NAMALWA (cell line): ENCODE data around the gene KDM5C.

Experiments
- DNase-seq: peaks from one replicate; pipeline ENCODE4 v3.0.0-alpha.2; 2015; ENCODE audit warnings: low spot score

The KDM5C gene

GRCh38 chrX:53250556-53250955 is 25.5 kb upstream of the KDM5C start:
- DNase-seq: no peak

GRCh38 chrX:53249408-53250042 is 24.5 kb upstream of the KDM5C start:
- DNase-seq: no peak

DNA sequence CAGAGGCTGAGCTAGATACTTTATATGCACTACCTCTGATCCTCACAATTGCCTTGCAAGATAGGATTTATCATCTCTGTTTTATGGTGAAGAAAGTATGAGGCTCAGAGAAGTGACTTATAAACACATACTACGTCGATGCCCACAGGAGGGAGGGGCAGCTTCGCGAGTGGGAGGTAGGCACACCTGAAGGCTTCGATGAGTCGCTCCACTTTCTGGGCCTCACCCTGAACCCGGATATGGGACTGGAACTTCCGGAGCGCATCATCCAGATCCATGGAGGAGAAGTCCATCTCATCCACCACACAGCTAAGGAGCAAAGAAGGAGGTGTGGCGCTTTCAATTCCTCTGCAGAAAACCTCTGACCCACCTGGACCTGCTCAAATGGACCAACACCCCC is 22.9 kb upstream of the KDM5C start:
- no peak for DNase-seq

GRCh38 chrX:53246231-53246630 is 21.2 kb upstream of the KDM5C start:
- DNase-seq: no peak

GRCh38 chrX:53244610-53245009 is 19.6 kb upstream of the KDM5C start:
- DNase-seq: peak; percentile 17

- no peak for DNase-seq
Measured at GRCh38 chrX:53242310-53242709, 17.3 kb upstream of the KDM5C start.

- DNase-seq: no peak
Measured at GRCh38 chrX:53241558-53241957, 16.6 kb upstream of the KDM5C start.

DNA sequence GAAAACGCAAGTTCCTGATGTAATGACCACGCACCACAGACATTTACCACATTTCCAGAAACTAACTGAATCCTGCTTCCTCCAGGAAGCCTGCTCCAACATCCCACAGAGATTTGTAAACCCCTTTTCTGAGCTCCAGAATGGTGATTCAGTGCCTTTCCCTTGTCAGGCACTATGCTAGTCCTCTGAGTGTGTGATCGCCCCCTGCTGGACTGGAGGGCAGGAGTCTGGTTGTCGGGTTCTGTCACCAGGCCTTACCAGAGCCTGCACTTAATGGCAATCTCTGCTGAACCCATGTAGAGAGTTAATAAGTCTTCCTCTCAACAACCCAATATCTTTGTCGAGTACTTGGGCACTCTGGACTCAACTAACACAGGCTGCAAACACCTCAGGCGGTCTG is 14.5 kb upstream of the KDM5C start:
- peak; percentile 73 for DNase-seq

GRCh38 chrX:53237056-53237455 is 12.0 kb upstream of the KDM5C start:
- DNase-seq: no peak

DNA sequence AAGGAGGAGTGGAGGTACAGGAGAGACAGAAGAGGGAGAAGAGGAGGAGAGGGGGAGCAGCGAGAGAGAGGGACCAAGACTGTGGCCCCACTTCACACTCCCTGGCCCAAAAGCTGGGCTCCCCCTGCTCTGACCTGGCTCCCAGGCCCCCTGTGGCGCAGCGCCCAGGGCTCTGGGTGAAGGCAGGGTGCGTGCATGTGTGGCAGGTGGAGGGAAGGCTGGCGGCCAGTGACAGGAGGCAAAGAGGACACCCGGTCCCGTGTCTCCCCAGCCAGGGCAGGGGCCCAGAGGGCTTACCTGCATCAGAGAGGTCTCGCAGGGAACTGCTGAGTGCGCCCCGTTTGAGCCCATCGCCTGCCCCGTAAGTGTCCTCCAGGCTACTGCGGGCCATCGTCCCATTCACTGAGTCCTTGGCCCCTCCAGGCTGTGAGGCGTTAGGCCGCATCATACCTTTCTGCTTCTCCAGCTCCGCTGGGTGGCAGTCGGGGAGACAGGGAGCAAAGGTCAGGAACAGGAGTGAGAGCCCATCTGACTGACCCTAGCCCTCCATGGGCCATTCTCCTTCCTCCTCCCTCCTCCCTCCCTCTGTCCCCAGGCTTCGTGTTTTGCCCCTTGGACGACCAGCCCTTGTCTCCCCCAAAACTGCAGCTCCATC is 11.1 kb upstream of the KDM5C start:
- no peak for DNase-seq

DNA sequence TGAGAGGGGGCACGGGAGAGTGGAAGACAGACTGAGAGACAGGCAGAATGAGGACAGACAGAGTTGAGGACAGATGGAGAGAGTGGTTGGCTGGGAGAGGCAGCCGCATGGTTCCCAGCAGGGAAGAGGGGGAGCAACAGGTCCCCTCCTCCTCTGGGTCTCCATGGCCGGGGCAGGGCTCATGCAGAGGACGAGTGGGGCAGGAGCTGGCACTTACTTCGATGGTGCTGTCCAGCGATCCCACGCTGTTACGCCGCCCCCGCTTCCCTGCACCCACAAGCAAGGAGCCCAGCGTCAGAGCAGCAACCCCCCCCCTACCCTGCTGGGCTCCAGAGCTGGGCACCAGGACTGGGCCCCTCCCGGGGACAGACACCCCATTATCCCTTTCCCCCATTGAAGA is 10.6 kb upstream of the KDM5C start:
- no peak for DNase-seq

- DNase-seq: no peak
Measured at GRCh38 chrX:53234484-53234883, 9.5 kb upstream of the KDM5C start.

DNA sequence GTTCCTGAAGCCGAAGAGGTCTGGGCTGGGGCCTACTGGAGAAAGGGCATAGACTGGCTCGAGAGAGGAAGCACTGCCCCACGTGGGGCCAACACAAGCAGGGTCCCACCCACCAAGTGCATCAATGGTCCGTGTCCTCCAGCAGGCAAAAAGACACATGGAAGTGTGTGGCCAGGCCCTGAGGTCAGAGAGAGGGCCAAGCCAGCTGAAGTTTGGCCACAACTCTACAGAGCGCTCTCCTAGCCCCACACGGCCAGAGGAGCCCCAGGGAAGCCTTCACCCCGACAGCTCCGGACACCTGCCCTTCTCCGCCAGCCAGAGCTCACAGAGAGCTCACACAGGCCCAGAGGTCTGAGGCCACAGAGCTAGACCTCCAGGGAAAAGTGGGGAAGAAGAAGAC is 8.5 kb upstream of the KDM5C start:
- no peak for DNase-seq

GRCh38 chrX:53230116-53230515 is 5.1 kb upstream of the KDM5C start:
- DNase-seq: no peak

DNA sequence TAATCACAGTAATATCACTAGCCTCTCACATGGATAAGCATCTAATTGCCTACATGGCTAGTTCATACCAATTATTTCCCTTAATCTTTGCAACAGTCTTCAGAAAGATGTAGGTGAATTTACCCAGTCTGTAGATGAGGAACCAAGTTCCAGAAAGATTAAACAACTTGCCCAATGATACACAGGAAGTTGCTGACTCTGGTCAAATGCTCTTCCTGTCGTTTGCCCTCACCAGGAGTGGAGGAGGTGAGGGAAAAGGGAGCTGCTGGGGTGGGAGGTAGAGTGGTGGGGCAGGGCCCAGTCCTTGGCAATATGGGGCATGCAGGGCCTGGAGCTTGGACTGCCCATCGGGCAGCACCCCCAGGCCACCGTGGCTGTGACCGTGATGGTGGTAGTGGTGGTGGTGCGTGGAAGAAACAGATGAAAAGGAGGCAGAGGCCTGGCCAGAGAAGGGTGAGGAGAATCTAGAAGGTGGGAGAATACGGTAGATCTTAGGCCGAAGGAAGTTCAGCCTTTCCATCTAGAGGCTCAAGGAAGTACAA is 2.3 kb upstream of the KDM5C start:
- DNase-seq: no peak

DNA sequence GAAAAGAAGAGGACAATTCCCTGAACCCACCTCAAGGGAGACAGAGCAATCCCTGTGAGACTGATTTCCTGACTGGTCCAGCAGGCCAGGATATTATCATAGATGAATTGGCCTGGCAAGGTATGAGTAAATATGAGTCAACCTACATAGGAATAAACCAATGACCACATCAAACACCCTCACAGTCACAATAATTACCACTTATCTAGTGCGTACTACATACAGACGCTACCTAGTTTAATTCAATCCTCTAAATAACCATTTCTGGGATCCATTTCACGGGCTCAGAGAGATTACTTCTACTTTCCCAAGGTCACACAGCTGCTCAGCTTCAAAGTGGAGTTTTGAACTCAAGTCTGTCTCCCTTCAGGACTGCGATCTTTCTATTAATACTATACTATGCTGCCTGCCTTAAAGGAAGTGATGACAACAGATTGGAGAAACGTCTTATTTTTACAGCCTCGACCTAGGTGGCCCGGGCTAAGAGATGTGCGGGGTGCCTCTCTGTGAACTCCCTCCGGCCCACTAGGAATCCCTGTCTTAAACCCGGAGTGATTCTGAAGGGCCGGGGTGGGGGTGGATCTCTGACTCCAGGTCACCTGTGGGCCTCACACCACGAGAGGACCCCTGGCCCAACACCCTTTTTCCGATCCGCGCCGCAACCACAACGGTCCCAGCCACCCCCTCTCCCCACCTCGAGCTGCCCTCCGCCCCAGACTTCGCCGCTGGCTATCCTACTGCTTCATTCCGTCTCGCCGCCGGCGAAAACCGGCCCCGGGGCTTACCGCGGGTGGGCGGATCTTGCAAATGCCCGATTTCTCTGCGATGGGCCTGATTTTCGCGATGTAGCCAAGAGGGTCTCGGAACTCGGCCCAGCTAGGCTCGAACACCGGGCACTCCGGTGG is 800 bp downstream of the KDM5C start:
- DNase-seq: peak; percentile 7

- DNase-seq: no peak
Measured at GRCh38 chrX:53223068-53223693, 1.8 kb downstream of the KDM5C start.

GRCh38 chrX:53211391-53211978 is 13.5 kb downstream of the KDM5C start:
- no peak for DNase-seq

- no peak for DNase-seq
Measured at GRCh38 chrX:53196678-53197077, 28.3 kb downstream of the KDM5C start.

GRCh38 chrX:53195401-53195800 is 29.6 kb downstream of the KDM5C start:
- no peak for DNase-seq

GRCh38 chrX:53194308-53194707 is 30.7 kb downstream of the KDM5C start:
- DNase-seq: no peak

DNA sequence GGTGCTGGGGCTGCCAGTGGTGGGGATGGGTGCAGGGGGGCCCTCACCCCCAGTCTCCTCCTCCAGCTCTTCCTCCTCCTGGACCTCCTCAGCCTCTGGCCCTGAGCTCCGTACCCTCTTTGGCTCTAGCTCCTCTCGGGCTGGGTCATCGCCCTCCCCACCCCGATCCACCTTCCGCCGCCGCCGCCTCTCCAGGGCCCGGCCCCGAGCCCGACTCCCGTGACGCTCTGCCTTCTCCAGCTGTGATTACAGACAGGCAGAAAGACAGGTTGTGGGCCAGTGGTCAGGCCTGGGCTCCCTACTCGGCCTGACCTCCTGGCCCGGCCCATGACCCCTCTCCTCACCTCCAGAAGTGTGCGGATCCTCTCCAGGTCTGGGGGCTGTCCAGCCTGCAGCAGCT is 31.9 kb downstream of the KDM5C start:
- no peak for DNase-seq
